ENCODE results near the gene IGF1.
"Not testable (repeated sequence)": the region's sequence is repeated elsewhere in the genome, so short reads cannot be mapped to it uniquely, and the experiment has no call there.

Gene IGF1

GRCh38 chr12:102374190-102374589 is 106.2 kb downstream of the IGF1 start:
- H3K27me3 Mint-ChIP-seq: peaks cover 1% of the 10 kb centered on the region
- no peak overlapping the region for H3K4me3 Mint-ChIP-seq
- no peaks in the 10 kb centered on the region for H3K9me3 Mint-ChIP-seq (ENCODE audit: low read depth)
- H3K27ac Mint-ChIP-seq: no peak overlapping the region
- H3K4me1 Mint-ChIP-seq (ENCODE audit: low read depth): peaks cover 9% of the 10 kb centered on the region
- H3K36me3 Mint-ChIP-seq: no peaks in the 10 kb centered on the region

DNA sequence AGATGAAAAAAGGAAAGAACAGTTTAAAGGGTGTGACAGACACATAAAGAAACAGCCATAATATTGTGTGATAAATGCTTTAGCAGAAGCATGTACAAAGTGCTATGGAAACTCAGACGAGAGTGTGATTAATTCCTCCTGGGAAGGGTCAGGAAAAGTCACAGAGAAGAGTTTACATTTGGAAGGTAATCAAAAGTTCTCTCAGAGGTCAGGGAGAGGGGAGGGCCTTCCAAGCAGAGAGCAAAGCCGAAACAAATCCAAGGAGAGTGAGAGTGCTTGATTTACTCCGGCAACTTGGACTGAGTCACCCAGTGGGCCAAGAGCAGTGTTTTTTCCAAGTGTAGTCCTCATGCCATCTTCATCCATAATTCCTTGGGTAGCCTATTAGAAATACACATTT is 108.3 kb downstream of the IGF1 start:
- Mint-ChIP-seq H3K9me3 (ENCODE audit: low read depth) (no peaks in the 10 kb centered on the region), H3K27ac (no peak overlapping the region), H3K4me1 (ENCODE audit: low read depth) (peaks cover 9% of the 10 kb centered on the region), H3K27me3 (peaks cover 3% of the 10 kb centered on the region), H3K4me3 (no peak overlapping the region), H3K36me3 (no peaks in the 10 kb centered on the region)

- Mint-ChIP-seq H3K27ac (peak overlapping the region; percentile 47), H3K4me1 (ENCODE audit: low read depth) (peaks cover 9% of the 10 kb centered on the region), H3K9me3 (ENCODE audit: low read depth) (no peaks in the 10 kb centered on the region), H3K4me3 (no peak overlapping the region), H3K27me3 (peaks cover 4% of the 10 kb centered on the region), H3K36me3 (no peaks in the 10 kb centered on the region)
Observed at GRCh38 chr12:102371165-102371564, 109.2 kb downstream of the IGF1 start.

- Mint-ChIP-seq H3K4me1 (ENCODE audit: low read depth) (peaks cover 9% of the 10 kb centered on the region), H3K27ac (no peak overlapping the region), H3K27me3 (peaks cover 5% of the 10 kb centered on the region), H3K4me3 (no peak overlapping the region), H3K36me3 (no peaks in the 10 kb centered on the region), H3K9me3 (ENCODE audit: low read depth) (no peaks in the 10 kb centered on the region)
Observed at GRCh38 chr12:102369876-102370275, 110.5 kb downstream of the IGF1 start.

DNA sequence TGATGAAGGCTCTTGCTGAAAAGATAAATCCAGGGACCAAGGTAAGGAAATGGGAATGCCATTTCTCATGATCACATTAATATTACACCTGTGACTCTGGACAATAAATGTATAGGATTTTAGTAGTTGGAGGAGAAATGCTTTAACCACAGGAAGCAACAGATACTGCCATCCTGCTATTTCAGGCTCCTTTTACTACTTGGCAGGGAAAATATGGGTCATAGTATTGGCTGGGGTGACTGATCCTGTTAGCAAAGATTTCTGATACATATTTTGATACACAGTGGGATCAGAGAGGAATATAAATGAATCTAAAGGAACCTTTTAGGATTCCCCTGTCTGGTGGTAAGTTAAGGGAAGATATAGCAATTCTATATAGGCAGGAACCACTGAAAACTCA is 115.0 kb downstream of the IGF1 start:
- Mint-ChIP-seq H3K4me1 (ENCODE audit: low read depth) (no peaks in the 10 kb centered on the region), H3K27me3 (peaks cover 10% of the 10 kb centered on the region), H3K9me3 (ENCODE audit: low read depth) (no peaks in the 10 kb centered on the region), H3K4me3 (no peak overlapping the region), H3K27ac (no peak overlapping the region), H3K36me3 (no peaks in the 10 kb centered on the region)

GRCh38 chr12:102364709-102365108 is 115.7 kb downstream of the IGF1 start:
- Mint-ChIP-seq H3K4me1 (ENCODE audit: low read depth) (no peaks in the 10 kb centered on the region), H3K9me3 (ENCODE audit: low read depth) (peaks cover 3% of the 10 kb centered on the region), H3K27ac (no peak overlapping the region), H3K36me3 (no peaks in the 10 kb centered on the region), H3K27me3 (peaks cover 10% of the 10 kb centered on the region), H3K4me3 (no peak overlapping the region)

DNA sequence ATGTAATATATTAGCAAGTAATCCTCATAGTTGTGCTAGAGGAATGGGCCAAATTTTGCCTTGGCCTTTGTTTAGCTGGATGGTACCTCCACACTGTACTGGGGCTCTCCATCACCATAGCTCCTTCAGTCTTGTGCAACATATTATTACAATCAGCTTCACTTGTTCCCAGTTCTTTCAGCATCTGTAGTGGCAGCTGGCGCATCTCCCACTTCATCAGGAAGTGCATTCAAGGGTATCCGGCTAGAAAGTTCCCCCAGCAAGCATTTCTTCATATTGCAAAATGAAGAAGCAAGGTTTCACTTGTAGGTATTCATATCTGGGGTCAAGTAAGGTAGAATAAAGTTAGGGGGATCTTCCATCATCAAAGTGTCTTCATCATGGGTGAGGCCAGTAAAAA is 123.7 kb downstream of the IGF1 start:
- Mint-ChIP-seq H3K4me1 (ENCODE audit: low read depth) (no peaks in the 10 kb centered on the region), H3K27me3 (peaks cover 7% of the 10 kb centered on the region), H3K27ac (no peak overlapping the region), H3K36me3 (peaks cover 3% of the 10 kb centered on the region), H3K4me3 (no peak overlapping the region), H3K9me3 (ENCODE audit: low read depth) (peaks cover 23% of the 10 kb centered on the region)

GRCh38 chr12:102354281-102354680 is 126.1 kb downstream of the IGF1 start:
- not testable (repeated sequence) for H3K4me3 Mint-ChIP-seq; H3K36me3 Mint-ChIP-seq; H3K27me3 Mint-ChIP-seq; H3K27ac Mint-ChIP-seq; H3K4me1 Mint-ChIP-seq (ENCODE audit: low read depth)
- H3K9me3 Mint-ChIP-seq (ENCODE audit: low read depth): peaks cover 20% of the 10 kb centered on the region

- H3K4me1 Mint-ChIP-seq (ENCODE audit: low read depth): no peaks in the 10 kb centered on the region
- peaks cover 13% of the 10 kb centered on the region for H3K9me3 Mint-ChIP-seq (ENCODE audit: low read depth)
- peaks cover 7% of the 10 kb centered on the region for H3K27me3 Mint-ChIP-seq
- no peak overlapping the region for H3K27ac Mint-ChIP-seq
- peaks cover 3% of the 10 kb centered on the region for H3K36me3 Mint-ChIP-seq
- H3K4me3 Mint-ChIP-seq: no peak overlapping the region
Observed at GRCh38 chr12:102351322-102351721, 129.0 kb downstream of the IGF1 start.

GRCh38 chr12:102350070-102350469 is 130.3 kb downstream of the IGF1 start:
- Mint-ChIP-seq H3K4me3 (no peak overlapping the region), H3K9me3 (ENCODE audit: low read depth) (peaks cover 10% of the 10 kb centered on the region), H3K4me1 (ENCODE audit: low read depth) (no peaks in the 10 kb centered on the region), H3K27ac (no peak overlapping the region), H3K27me3 (peaks cover 11% of the 10 kb centered on the region), H3K36me3 (peaks cover under 1% of the 10 kb centered on the region)

GRCh38 chr12:102349079-102349478 is 131.3 kb downstream of the IGF1 start:
- H3K4me1 Mint-ChIP-seq (ENCODE audit: low read depth): no peaks in the 10 kb centered on the region
- no peaks in the 10 kb centered on the region for H3K36me3 Mint-ChIP-seq
- peaks cover 11% of the 10 kb centered on the region for H3K27me3 Mint-ChIP-seq
- H3K9me3 Mint-ChIP-seq (ENCODE audit: low read depth): peaks cover 10% of the 10 kb centered on the region
- H3K4me3 Mint-ChIP-seq: no peak overlapping the region
- H3K27ac Mint-ChIP-seq: no peak overlapping the region

DNA sequence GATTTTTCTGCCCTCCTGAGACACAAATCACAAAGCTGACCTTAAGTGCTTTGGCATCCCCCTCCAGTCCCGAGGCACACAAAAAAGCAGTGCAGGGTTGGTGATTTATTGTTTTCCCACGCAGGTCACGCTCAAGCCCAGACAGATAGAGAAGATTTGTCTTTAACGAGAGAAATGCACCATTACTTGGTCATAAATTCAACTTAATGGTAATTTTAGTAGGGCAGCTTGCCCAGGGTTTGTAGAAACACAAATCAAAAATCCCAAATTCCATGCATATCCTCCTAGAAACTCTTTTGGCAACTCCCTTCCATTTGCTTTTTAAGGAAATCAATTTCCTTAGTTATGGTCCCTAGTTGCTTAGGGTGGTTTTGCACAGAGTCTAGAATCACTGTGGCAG is 132.6 kb downstream of the IGF1 start:
- no peak overlapping the region for H3K27ac Mint-ChIP-seq

More for the DNA sequence above, 132.6 kb downstream of the IGF1 start:
- peaks cover 9% of the 10 kb centered on the region for H3K9me3 Mint-ChIP-seq (ENCODE audit: low read depth)
- no peaks in the 10 kb centered on the region for H3K36me3 Mint-ChIP-seq
- H3K4me3 Mint-ChIP-seq: no peak overlapping the region
- no peaks in the 10 kb centered on the region for H3K4me1 Mint-ChIP-seq (ENCODE audit: low read depth)
- H3K27me3 Mint-ChIP-seq: peaks cover 11% of the 10 kb centered on the region

All from activated naive CD8-positive, alpha-beta T cell (primary cell).